ENCODE results near the gene ZNF385D.

ZNF385D gene

DNA sequence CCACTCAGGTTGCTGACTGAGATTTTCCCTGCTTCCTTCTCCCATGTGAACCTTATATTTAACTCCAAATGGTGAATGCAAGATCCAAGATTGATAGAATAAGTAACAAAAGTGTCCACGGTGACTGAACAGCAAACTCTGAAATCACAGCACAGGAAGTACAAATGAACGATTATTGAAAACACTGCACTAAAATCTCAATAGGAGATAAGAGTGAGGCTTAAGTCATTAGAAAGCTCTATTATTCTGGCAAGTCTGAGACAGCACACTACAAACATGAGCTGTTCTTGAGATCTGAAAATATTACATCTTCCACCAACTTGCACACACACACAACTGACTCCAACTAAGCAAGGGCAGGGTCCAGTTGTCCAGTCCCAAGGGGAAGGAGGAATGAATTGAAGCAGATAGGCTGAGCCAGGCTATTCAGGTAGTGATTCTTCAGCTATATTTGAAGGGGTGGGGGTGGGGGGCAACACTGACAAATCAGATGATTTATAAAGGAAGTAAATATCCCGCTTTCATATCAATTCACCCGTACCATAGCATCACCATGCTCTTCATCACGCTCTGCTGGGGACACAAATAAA lies 2.9 kb downstream of the ZNF385D start:
- no peak for DNase-seq (ENCODE audit: low spot score)

GRCh38 chr3:21747376-21747775 lies 3.6 kb downstream of the ZNF385D start:
- DNase-seq (ENCODE audit: low spot score) = no peak

- DNase-seq (ENCODE audit: low spot score) = no peak
Measured at GRCh38 chr3:21745966-21746365, 5.0 kb downstream of the ZNF385D start.

DNA sequence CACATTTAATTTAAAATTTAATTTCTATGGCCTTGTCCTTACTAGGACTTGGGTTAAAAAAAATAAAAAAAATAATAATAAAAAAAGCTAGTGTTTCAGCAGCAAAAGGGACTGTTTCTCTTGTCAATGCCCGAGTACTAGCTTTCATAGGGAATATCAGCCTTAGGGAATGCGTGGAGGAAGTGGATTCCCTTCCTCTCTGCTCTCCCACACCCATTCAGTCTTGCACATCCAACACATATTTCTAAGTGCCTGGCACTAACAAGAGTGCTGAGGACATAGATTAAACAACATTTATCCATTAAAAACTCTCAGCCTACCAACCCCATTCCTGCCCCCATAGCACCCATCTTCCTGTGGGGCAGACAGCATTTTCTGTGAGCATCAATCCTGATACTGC lies 6.2 kb downstream of the ZNF385D start:
- no peak for DNase-seq (ENCODE audit: low spot score)

- no peak for DNase-seq (ENCODE audit: low spot score)
Measured at GRCh38 chr3:21738935-21739702, 11.9 kb downstream of the ZNF385D start.

GRCh38 chr3:21738283-21738682 lies 12.7 kb downstream of the ZNF385D start:
- DNase-seq (ENCODE audit: low spot score) = no peak

- no peak for DNase-seq (ENCODE audit: low spot score)
Measured at GRCh38 chr3:21734746-21735145, 16.3 kb downstream of the ZNF385D start.

DNA sequence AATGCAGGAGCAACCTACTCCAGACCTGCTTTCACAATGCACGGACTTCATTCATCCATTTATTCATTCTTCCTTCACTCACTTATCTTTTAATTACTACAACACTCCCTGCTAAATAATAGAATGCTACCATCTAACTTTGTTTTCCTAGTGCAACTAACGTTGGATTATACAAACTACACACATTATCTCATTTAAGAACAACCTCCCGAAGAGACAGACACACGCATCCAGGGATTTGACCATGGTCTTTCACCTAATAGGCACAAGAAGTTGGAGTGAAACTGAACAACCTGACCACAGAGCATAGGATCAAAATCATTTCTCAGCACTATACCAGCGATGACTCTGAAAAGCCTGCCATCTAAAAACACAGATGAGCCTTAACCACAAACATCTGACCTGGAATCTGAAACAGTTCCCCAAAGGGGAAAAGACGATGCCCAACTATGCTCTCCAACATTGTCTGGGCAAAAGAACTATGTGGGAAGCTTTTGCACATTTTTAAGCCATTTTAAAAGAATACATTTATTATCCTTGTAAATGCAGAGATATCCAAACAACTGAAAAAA lies 21.0 kb downstream of the ZNF385D start:
- DNase-seq (ENCODE audit: low spot score) = no peak

- no peak for DNase-seq (ENCODE audit: low spot score)
Measured at GRCh38 chr3:21729331-21729730, 21.7 kb downstream of the ZNF385D start.

DNA sequence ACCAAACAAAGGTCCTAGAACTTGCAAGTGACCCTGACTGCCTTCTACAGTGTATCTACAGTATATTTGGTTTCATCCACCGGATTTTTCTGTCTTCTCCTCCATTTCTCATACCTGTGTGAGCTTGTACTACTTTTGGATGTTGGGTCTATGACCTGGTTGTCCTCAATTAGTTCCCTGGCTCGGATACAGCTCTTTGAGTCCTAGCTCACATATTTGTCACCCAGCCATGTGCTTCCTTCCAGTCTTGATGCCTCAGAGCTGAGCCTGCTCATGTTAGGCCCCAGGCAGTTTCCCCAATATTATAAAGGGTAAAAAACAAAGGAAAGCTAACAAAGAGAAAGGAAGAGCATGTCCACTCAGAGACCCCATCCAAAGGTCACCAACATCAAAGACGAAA lies 28.2 kb downstream of the ZNF385D start:
- no peak for DNase-seq (ENCODE audit: low spot score)

DNA sequence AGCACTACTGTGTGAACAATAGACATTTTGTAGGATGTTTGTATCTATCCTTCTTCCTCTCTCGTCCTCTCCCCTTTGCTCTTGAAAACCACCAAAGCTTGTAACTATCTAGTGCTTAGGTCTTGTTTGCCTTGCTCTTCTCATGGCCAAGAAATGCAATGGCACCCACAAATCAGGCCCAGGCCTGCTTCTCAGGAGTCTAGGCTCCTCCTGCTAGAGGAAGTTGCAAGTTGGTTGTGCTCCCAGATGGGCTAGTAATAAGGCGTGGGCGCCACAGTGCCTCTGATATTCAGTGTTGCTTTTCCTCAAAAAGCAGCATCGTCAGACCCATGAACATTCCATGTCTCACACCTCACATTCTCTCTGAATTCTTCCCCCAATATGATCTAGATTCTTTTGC lies 28.7 kb downstream of the ZNF385D start:
- no peak for DNase-seq (ENCODE audit: low spot score)

DNA sequence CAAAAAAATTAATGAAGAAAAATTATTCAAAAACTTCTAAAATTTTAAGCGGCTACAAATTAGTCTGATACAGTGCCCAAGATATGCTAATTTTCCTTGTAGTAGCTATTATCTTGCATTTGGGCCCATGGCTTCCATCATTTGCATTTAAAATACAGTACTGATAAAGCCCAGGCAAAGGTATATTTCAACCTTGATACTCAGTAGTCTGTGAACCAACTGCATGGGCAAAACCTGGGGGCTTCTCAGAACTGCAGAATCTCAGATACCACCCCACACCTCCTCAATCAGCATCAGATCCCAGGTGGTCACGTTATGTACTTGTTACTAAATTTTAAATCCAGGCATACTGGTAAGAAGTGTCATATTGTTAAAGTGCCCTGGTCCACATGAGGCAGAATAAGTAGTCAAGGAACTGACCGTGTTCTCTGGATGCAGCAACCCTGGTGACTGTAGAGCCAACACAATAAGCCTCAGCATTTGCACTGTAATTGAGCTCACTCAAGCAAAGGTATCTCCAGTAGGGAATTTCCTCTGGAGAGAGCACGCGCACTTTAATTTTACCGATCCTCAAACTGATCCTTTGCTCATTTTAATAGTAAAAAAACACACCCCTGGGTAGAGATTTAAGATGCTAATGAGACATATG lies 31.9 kb downstream of the ZNF385D start:
- DNase-seq (ENCODE audit: low spot score) = no peak

DNA sequence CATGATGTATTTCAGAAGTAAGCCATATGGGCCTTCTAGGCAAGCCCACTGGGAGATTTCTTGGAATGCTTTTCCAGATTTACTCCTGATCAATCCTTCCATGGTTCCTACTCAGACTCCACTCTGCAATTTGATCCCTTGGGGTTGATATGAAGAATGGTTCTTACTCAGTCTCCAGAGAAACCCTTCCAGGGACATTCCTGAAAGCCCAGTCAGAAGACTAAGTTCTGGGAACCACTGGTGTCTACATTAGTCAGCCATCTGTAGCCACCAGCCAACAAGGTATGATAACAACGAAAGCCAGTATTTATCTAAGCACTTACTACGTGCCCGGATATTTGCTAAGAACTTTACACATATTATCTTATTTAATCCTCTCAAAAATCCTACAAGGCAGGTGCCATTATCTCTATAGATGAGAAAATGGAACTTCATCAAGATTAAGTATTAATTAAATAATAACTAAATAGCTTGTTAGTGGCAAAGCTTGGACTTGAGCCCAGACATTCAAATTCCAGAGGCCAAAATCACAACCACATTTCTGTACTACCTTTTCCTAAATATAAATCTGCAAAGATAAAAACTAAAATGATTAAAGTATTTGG lies 32.7 kb downstream of the ZNF385D start:
- DNase-seq (ENCODE audit: low spot score) = no peak

DNA sequence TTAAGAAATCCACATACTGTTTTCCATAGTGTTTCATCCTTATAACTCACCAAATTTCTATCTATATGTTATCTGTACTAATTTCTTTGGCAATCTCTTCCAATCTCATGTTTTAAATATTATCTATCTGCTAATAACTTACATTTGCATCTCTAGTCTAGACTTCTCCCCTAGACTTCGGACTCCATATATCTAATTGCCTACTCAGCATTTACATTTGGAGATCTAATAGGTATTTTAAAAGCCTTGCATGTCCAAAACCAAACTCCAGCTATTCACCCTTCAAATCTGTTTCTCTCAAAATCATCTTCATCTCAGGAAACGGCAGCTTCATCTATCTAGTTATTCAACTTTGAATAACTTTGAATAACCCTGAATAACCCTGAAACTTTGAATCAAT lies 35.3 kb downstream of the ZNF385D start:
- DNase-seq (ENCODE audit: low spot score) = no peak

- DNase-seq (ENCODE audit: low spot score) = no peak
Measured at GRCh38 chr3:21705769-21706168, 45.2 kb downstream of the ZNF385D start.

GRCh38 chr3:21704796-21705195 lies 46.2 kb downstream of the ZNF385D start:
- no peak for DNase-seq (ENCODE audit: low spot score)

GRCh38 chr3:21703291-21703690 lies 47.7 kb downstream of the ZNF385D start:
- no peak for DNase-seq (ENCODE audit: low spot score)

DNA sequence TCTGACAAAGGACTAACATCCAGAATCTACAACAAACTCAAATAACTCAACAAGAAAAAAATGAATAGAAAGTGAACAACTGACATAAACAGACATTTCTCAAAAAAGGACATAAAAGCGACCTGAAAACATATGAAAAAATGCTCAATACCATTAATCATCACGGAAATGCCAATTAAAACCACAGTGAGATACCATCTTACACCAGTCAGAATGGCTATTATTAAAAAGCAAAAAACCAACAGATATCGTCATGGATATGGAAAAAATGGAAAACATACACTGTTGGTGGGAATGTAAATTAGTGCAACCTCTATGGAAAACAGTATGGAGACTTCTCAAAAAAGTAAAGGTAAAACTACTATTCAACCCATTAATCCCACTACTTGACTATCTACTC lies 53.3 kb downstream of the ZNF385D start:
- no peak for DNase-seq (ENCODE audit: low spot score)

DNA sequence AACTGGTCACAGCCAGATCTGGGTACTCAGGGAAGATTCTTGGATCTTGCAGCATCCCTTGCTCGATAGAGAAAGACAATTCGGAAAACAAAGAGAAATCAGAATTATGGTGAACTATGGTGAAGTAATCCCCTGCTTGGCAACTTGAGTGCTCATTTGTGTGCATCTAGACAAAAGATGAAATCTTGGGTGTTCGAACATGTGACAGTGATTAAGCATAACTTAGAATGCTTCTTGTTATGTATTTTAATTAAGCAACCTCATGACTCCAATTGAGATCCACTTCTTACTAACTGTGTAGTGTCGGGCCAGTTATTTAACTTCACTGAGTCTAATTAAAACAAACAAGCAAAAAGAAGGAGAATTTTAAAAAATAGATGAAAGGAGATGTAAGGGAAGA lies 56.5 kb downstream of the ZNF385D start:
- no peak for DNase-seq (ENCODE audit: low spot score)

DNA sequence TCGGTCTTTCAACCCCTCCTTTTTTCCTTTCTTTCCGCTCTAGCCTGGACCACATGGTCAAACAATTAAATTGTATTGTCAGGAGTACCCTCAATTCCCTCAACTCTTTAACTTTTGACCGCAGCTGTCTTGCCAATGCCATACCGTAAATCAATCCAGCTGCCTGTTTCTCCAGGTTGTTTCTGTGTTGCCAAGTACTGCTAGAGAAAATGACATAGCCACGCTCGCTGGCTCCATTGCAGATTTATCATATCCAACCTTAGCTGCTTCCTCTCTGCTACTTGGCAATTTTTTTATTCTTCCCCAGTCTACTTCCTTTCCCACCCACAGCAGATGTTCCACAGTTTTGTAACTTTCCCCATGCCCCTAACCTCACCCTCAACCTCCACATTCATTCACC lies 60.0 kb downstream of the ZNF385D start:
- no peak for DNase-seq (ENCODE audit: low spot score)

DNA sequence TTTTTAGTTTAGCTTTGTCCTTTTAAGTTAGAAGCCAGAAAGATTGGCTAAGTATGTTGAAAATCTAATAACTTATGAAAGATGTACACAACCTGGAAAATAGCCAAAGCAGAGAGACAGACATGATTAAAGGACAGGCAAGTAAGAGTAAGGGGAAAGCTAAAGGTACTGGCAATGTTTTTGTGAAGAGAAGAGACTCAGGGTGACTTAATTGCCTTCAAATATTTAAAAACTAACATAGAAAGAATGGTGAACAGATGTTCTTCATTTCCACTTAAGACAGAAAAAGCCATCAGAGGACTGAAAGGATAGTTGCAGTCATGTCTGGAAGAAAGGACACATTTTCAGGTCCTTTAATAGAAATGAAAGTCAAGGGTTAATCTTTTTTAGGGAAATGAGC lies 68.8 kb downstream of the ZNF385D start:
- no peak for DNase-seq (ENCODE audit: low spot score)

GRCh38 chr3:21673393-21673792 lies 77.6 kb downstream of the ZNF385D start:
- DNase-seq (ENCODE audit: low spot score) = no peak

GRCh38 chr3:21672303-21672702 lies 78.7 kb downstream of the ZNF385D start:
- DNase-seq (ENCODE audit: low spot score) = no peak

Measured in D341Med (cell line).